Peyer's patch (tissue), 4 donors: ENCODE results near the gene ANO7. TPM values are rescaled to one million over a fixed set of nuclear protein-coding genes. Genes with fewer than 3 reads are reported as not detected.

ENCODE experiments used
- DNase-seq, 3 donors: peaks; one replicate each; pipeline ENCODE4 v3.0.0-alpha.2; 2017 to 2019
- H3K27ac ChIP-seq, 4 donors: fragments of 200-600 bp; sonication (generic); one replicate each; pipeline ENCODE4 v1.5.1; 2016 to 2019
- H3K27me3 ChIP-seq, 2 donors: fragments of 200-600 bp; sonication (generic); one replicate each; pipeline ENCODE4 v1.5.1; 2019
- H3K36me3 ChIP-seq, 3 donors: fragments of 200-600 bp; sonication (generic); one replicate each; pipeline ENCODE4 v1.5.1; 2016 to 2019
- H3K4me1 ChIP-seq, 4 donors: fragments of 200-600 bp; sonication (generic); one replicate each; pipeline ENCODE4 v1.5.1; 2016 to 2019
- H3K4me3 ChIP-seq, 4 donors: fragments of 200-600 bp; sonication (generic); 1 replicate in 3 of 4; 2 replicates in 1 of 4; pipeline ENCODE4 v1.5.1; 2016 to 2019; ENCODE audit warnings: mild to moderate bottlenecking in 1 of 4
- H3K9me3 ChIP-seq, 4 donors: fragments of 200-600 bp; sonication (generic); one replicate each; pipeline ENCODE4 v1.5.1; 2016 to 2019; ENCODE audit warnings: mild to moderate bottlenecking in 1 of 4
- CTCF ChIP-seq, 6 experiments: fragments of 450-650 bp in 4 of 6; fragments of 200-600 bp in 2 of 6; sonication (generic) in 1 of 6; IDR thresholded peaks; one replicate each; pipeline ENCODE4 v1.5.1; 2017 to 2019; ENCODE audit warnings: antibody characterized with exemption in 6 of 6, mild to moderate bottlenecking in 3 of 6, moderate library complexity in 1 of 6
- POLR2A ChIP-seq, 2 donors: fragments of 450-650 bp; IDR thresholded peaks; one replicate each; pipeline ENCODE4 v1.5.1; 2017; ENCODE audit warnings: antibody characterized with exemption in 2 of 2, mild to moderate bottlenecking in 2 of 2, moderate library complexity in 2 of 2
- total RNA-seq, 4 donors: library from RNA; depleted of rRNA; stranded (reverse); fragments of >200 nt; gene quantifications; one replicate each; pipeline ENCODE4 v1.1.0, GENCODE V29; 2016

ANO7 gene
- total RNA-seq, 4 donors from 2014 or later: 89.1 to 188 (median 102) TPM

GRCh38 chr2:241237949-241238371 lies 49.5 kb downstream of the ANO7 start:
- Histone ChIP-seq H3K4me1 (no peaks in the 10 kb centered on the region), H3K27ac (no peak overlapping the region), H3K9me3 (no peaks in the 10 kb centered on the region), H3K36me3 (peaks cover 0 to 98% (median 2%) of the 10 kb centered on the region in 3 donors), H3K4me3 (no peak overlapping the region), H3K27me3 (no peaks in the 10 kb centered on the region)
- no peak for TF ChIP-seq POLR2A (IDR thresholded peaks at IDR 0.05)
- TF ChIP-seq CTCF (IDR thresholded peaks at IDR 0.05): no peak
- no peak for DNase-seq

- no peak for TF ChIP-seq POLR2A (IDR thresholded peaks at IDR 0.05)
- Histone ChIP-seq H3K4me3 (no peak overlapping the region), H3K9me3 (no peaks in the 10 kb centered on the region), H3K27me3 (no peaks in the 10 kb centered on the region), H3K27ac (no peak overlapping the region), H3K36me3 (peaks cover 0 to 98% (median 2%) of the 10 kb centered on the region in 3 donors), H3K4me1 (no peaks in the 10 kb centered on the region)
- no peak for DNase-seq
Observed at GRCh38 chr2:241238693-241239198, 50.3 kb downstream of the ANO7 start.

GRCh38 chr2:241239552-241240202 lies 51.2 kb downstream of the ANO7 start:
- no peaks in the 10 kb centered on the region for H3K4me1 ChIP-seq
- H3K9me3 ChIP-seq: no peaks in the 10 kb centered on the region
- H3K4me3 ChIP-seq: no peak overlapping the region
- no peaks in the 10 kb centered on the region for H3K27me3 ChIP-seq
- no peak overlapping the region for H3K27ac ChIP-seq
- TF ChIP-seq CTCF (IDR thresholded peaks at IDR 0.05) (no peak), POLR2A (IDR thresholded peaks at IDR 0.05) (no peak)
- peaks cover 0 to 98% (median 2%) of the 10 kb centered on the region in 3 donors for H3K36me3 ChIP-seq
- DNase-seq: no peak

GRCh38 chr2:241240320-241241004 lies 52.0 kb downstream of the ANO7 start:
- peaks cover 0 to 98% (median 2%) of the 10 kb centered on the region in 3 donors for H3K36me3 ChIP-seq

GRCh38 chr2:241241669-241242068 lies 53.2 kb downstream of the ANO7 start:
- Histone ChIP-seq H3K4me3 (no peak overlapping the region), H3K27ac (no peak overlapping the region), H3K36me3 (peaks cover 0 to 98% (median 2%) of the 10 kb centered on the region in 3 donors), H3K9me3 (no peaks in the 10 kb centered on the region), H3K4me1 (no peaks in the 10 kb centered on the region), H3K27me3 (no peaks in the 10 kb centered on the region)
- TF ChIP-seq CTCF (IDR thresholded peaks at IDR 0.05): no peak
- TF ChIP-seq POLR2A (IDR thresholded peaks at IDR 0.05): no peak
- no peak for DNase-seq

More at GRCh38 chr2:241240320-241241004, 52.0 kb downstream of the ANO7 start:
- no peaks in the 10 kb centered on the region for H3K4me1 ChIP-seq
- no peak overlapping the region for H3K4me3 ChIP-seq
- no peak overlapping the region for H3K27ac ChIP-seq
- no peaks in the 10 kb centered on the region for H3K9me3 ChIP-seq
- TF ChIP-seq POLR2A (IDR thresholded peaks at IDR 0.05) (no peak), CTCF (IDR thresholded peaks at IDR 0.05) (no peak)
- no peak for DNase-seq
- H3K27me3 ChIP-seq: no peaks in the 10 kb centered on the region

GRCh38 chr2:241242306-241242705 lies 53.8 kb downstream of the ANO7 start:
- no peak overlapping the region for H3K4me3 ChIP-seq
- H3K4me1 ChIP-seq: no peaks in the 10 kb centered on the region
- DNase-seq: no peak
- H3K9me3 ChIP-seq: no peaks in the 10 kb centered on the region
- TF ChIP-seq CTCF (IDR thresholded peaks at IDR 0.05) (no peak), POLR2A (IDR thresholded peaks at IDR 0.05) (no peak)
- H3K36me3 ChIP-seq: peaks cover 0 to 98% (median 2%) of the 10 kb centered on the region in 3 donors
- no peaks in the 10 kb centered on the region for H3K27me3 ChIP-seq
- no peak overlapping the region for H3K27ac ChIP-seq
